K562 (cell line): ENCODE data around the gene TRIM47. TPM values are rescaled to one million over a fixed set of nuclear protein-coding genes. Genes with fewer than 3 reads are reported as not detected.

Experiments used
- MAZ ChIP-seq, 2 experiments: fragments of 450-650 bp in 1 of 2; sonication (generic) in 1 of 2; formaldehyde crosslinking; IDR thresholded peaks in 1 of 2; conservative IDR thresholded peaks in 1 of 2; 2 replicates each; pipeline versions ENCODE4 v1.4.0 to v1.5.0; 2020; ENCODE audit warnings: mild to moderate bottlenecking in 1 of 2, missing genetic modification reagents in 1 of 2
- MEIS2 ChIP-seq: fragments of 450-650 bp; IDR thresholded peaks from 2 replicates; pipeline ENCODE4 v1.6.1; 2014; ENCODE audit warnings: mild to moderate bottlenecking; ENCODE audit not compliant: partially characterized antibody
- ZBTB5 ChIP-seq: fragments of 450-650 bp; IDR thresholded peaks from 2 replicates; pipeline ENCODE4 v1.6.1; 2017; ENCODE audit warnings: antibody characterized with exemption
- ZNF318 ChIP-seq, 2 experiments: fragments of 450-650 bp; IDR thresholded peaks; 2 replicates each; pipeline ENCODE4 v1.6.1; 2016; ENCODE audit warnings: mild to moderate bottlenecking in 2 of 2, borderline replicate concordance in 1 of 2, low read depth in 1 of 2, moderate library complexity in 1 of 2
- ZNF384 ChIP-seq: IDR thresholded peaks from 2 replicates; pipeline ENCODE4 v1.6.1; 2012; ENCODE audit warnings: low read depth, low read length, improper control_type of control experiment
- polyA plus RNA-seq, 8 experiments: library from polyadenylated mRNA; depleted of rRNA in 4 of 8; stranded (reverse) in 5 of 8; unstranded in 3 of 8; fragments of >200 nt; fragmentation: Nextera tagmentation in 2 of 8; fragmentation: Illumina TruSeq in 1 of 8; extraction: Ambion mirVana in 2 of 8; extraction: Trizol in 1 of 8; gene quantifications; 2 replicates each; pipeline versions ENCODE4 v1.2.1 to v1.2.3, GENCODE V29; 2011 to 2014; ENCODE audit warnings: inconsistent platforms in 1 of 8, missing spikeins in 1 of 8
- total RNA-seq, 7 experiments: library from RNA; depleted of rRNA in 6 of 7; stranded (reverse); fragments of >200 nt in 6 of 7; fragmentation: Illumina TruSeq in 2 of 7; extraction: Trizol in 2 of 7; gene quantifications; 2 replicates each; pipeline versions ENCODE4 v1.2.1 to v1.2.3, GENCODE V29; 2011 to 2021; ENCODE audit warnings: low replicate concordance in 1 of 7
- TF ChIP-seq, protein P1 (sequence below): fragments of 250-450 bp; sonication (Bioruptor Pico); IDR thresholded peaks from 2 replicates; pipeline ENCODE4 v1.4.0; 2020
- TF ChIP-seq, protein P2 (sequence below): fragments of 250-450 bp; sonication (Bioruptor Pico); IDR thresholded peaks from 2 replicates; pipeline ENCODE4 v1.6.1; 2021; ENCODE audit warnings: mild to moderate bottlenecking
- TF ChIP-seq, protein P3 (sequence below): sonication (generic); formaldehyde crosslinking; IDR thresholded peaks from 2 replicates; pipeline ENCODE4 v1.9.0; 2022; ENCODE audit warnings: mild to moderate bottlenecking, missing genetic modification reagents

The TRIM47 gene
- total and polyA plus RNA-seq, 9 of the 15 experiments (the other 6 are each of a cell fraction or from before 2014, with no cell fraction given): 0.56 to 6.1 (median 3.2) TPM

DNA sequence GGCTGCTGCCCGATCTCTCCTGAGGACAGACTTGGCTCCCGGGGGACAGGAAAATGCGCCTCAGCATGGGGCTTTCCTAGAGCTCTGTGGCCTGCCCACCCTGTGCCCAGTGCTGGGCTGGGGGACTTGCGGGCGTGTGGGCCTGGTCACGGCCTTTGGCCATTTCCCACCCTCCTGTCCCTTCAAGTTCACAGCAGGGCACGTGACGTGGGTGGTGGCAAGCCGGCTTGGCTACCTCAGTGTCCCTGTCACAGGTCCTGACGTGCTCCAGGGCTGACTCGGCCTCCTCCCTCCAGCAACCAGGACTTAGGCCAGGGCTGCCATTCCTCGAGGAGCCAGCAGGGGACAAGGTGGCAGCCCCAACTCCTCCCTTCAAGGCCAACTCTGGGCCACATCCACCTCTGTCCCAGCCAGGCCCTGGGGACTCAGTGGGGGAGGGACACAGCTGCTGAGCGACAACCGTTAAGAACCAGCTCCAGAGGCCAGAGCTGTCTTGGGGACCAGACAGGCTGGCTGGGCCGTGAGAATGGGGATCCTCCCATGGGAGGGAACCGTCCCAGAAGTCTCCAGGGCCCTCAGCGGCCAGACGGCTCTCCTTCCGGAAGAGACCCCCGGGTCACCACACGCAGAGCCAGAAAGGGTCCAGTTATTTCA lies 33.2 kb downstream of the TRIM47 start (continued):
- no peak for TF ChIP-seq ZNF318 (IDR thresholded peaks at IDR 0.05; ENCODE audit: borderline replicate concordance in 1 of 2, low read depth in 1 of 2)
- peak; percentile 82 to 93 for TF ChIP-seq MAZ (CRISPR knock-in tag; conservative IDR thresholded peaks at IDR 0.05 in 1 of 2, IDR thresholded peaks at IDR 0.05 in 1 of 2)
- peak; percentile 52 for TF ChIP-seq ZNF384
- TF ChIP-seq ZBTB5: no peak
- TF ChIP-seq, protein P1, sequence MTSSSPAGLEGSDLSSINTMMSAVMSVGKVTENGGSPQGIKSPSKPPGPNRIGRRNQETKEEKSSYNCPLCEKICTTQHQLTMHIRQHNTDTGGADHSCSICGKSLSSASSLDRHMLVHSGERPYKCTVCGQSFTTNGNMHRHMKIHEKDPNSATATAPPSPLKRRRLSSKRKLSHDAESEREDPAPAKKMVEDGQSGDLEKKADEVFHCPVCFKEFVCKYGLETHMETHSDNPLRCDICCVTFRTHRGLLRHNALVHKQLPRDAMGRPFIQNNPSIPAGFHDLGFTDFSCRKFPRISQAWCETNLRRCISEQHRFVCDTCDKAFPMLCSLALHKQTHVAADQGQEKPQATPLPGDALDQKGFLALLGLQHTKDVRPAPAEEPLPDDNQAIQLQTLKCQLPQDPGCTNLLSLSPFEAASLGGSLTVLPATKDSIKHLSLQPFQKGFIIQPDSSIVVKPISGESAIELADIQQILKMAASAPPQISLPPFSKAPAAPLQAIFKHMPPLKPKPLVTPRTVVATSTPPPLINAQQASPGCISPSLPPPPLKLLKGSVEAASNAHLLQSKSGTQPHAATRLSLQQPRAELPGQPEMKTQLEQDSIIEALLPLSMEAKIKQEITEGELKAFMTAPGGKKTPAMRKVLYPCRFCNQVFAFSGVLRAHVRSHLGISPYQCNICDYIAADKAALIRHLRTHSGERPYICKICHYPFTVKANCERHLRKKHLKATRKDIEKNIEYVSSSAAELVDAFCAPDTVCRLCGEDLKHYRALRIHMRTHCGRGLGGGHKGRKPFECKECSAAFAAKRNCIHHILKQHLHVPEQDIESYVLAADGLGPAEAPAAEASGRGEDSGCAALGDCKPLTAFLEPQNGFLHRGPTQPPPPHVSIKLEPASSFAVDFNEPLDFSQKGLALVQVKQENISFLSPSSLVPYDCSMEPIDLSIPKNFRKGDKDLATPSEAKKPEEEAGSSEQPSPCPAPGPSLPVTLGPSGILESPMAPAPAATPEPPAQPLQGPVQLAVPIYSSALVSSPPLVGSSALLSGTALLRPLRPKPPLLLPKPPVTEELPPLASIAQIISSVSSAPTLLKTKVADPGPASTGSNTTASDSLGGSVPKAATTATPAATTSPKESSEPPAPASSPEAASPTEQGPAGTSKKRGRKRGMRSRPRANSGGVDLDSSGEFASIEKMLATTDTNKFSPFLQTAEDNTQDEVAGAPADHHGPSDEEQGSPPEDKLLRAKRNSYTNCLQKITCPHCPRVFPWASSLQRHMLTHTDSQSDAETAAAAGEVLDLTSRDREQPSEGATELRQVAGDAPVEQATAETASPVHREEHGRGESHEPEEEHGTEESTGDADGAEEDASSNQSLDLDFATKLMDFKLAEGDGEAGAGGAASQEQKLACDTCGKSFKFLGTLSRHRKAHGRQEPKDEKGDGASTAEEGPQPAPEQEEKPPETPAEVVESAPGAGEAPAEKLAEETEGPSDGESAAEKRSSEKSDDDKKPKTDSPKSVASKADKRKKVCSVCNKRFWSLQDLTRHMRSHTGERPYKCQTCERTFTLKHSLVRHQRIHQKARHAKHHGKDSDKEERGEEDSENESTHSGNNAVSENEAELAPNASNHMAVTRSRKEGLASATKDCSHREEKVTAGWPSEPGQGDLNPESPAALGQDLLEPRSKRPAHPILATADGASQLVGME (CRISPR knock-in tag): peak; percentile 85
- TF ChIP-seq, protein P2, sequence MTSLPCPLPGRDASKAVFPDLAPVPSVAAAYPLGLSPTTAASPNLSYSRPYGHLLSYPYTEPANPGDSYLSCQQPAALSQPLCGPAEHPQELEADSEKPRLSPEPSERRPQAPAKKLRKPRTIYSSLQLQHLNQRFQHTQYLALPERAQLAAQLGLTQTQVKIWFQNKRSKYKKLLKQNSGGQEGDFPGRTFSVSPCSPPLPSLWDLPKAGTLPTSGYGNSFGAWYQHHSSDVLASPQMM (CRISPR knock-in tag): no peak
- peak; percentile 89 for TF ChIP-seq MEIS2
- TF ChIP-seq, protein P3, sequence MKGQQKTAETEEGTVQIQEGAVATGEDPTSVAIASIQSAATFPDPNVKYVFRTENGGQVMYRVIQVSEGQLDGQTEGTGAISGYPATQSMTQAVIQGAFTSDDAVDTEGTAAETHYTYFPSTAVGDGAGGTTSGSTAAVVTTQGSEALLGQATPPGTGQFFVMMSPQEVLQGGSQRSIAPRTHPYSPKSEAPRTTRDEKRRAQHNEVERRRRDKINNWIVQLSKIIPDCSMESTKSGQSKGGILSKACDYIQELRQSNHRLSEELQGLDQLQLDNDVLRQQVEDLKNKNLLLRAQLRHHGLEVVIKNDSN (CRISPR knock-in tag): peak; percentile 88
